Measurements from ENCODE around the gene BCL2L1.
A peak's percentile ranks its signal among the peaks of the same experiment; 100 is the strongest.

BCL2L1 gene

GRCh38 chr20:31722257-31723068 is at the start of gene BCL2L1:
Gene BCL2L1 (minus strand): TSS chr20:31722868. CDS start chr20:31722218, 650 bp downstream.
- TF ChIP-seq CTCF (conservative IDR thresholded peaks at IDR 0.05; ENCODE audit: low read depth, low read length), result peak; percentile 92
- DNase-seq (ENCODE audit: low read depth), result peak; percentile 66
- H3K4me3 ChIP-seq (ENCODE audit: low read length), result peak within 1 kb of the TSS; percentile 74

- H3K4me3 ChIP-seq (ENCODE audit: low read length), result no peak overlapping the region
- no peak for DNase-seq (ENCODE audit: low read depth)
- TF ChIP-seq CTCF (conservative IDR thresholded peaks at IDR 0.05; ENCODE audit: low read depth, low read length), result no peak
Measured at GRCh38 chr20:31770243-31770642, 47.6 kb upstream of the BCL2L1 start.

- H3K4me3 ChIP-seq (ENCODE audit: low read length), result no peak overlapping the region
- no peak for DNase-seq (ENCODE audit: low read depth)
- TF ChIP-seq CTCF (conservative IDR thresholded peaks at IDR 0.05; ENCODE audit: low read depth, low read length), result no peak
Measured at GRCh38 chr20:31769681-31770080, 47.0 kb upstream of the BCL2L1 start.

DNA sequence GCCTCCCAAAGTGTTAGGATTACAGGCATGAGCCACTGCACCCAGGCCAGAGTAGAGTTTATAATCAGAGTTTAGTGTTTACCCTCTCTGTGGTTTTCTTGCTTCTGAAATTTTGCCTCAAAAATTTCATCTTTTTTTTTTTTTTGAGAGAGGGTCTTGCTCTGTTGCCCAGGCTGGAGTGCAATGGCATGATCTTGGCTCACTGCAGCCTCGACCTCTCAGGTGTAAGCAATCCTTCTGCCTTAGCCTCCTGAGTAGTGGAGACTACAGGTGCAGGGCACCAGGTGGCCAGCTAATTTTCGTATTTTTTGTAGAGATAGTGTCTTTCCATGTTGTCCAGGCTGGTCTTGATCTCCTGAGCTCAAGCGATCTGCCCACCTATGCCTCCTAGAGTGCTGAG is 45.1 kb upstream of the BCL2L1 start:
- H3K4me3 ChIP-seq (ENCODE audit: low read length), result no peak overlapping the region
- DNase-seq (ENCODE audit: low read depth), result no peak
- TF ChIP-seq CTCF (conservative IDR thresholded peaks at IDR 0.05; ENCODE audit: low read depth, low read length), result no peak

DNA sequence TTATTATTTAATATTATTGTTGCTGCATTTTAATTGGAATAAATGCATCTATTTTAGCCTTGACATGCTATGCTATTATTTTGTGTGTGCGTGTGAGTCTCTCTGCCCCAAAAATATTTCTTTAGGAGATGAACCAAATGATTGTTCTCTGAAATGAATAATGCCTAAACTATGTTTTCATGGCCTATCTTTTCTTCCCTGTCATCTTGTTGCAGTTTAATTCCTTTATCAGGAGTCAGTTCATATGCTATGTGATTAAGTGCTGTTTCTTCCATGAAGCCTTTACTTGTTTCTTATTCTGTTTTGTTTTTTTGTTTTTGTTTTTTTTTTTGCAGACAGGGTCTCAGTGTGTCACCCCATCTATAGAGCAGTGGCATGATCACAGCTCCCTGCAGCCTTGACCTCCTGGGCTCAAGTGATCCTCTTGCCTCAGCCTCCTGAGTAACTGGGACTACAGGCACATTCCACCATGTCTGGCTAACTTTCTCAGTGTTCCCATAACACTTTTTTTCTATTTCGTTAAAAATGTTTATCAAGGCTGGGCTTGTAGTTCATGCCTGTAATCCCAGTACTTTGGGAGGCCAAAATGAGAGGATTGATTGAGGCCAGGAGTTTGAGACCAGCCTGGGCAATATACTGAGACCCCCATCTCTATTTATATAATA is 42.1 kb upstream of the BCL2L1 start:
- DNase-seq (ENCODE audit: low read depth), result no peak
- no peak for TF ChIP-seq CTCF (conservative IDR thresholded peaks at IDR 0.05; ENCODE audit: low read depth, low read length)
- no peak overlapping the region for H3K4me3 ChIP-seq (ENCODE audit: low read length)

GRCh38 chr20:31760519-31761240 is 38.0 kb upstream of the BCL2L1 start:
- no peak overlapping the region for H3K4me3 ChIP-seq (ENCODE audit: low read length)
- no peak for TF ChIP-seq CTCF (conservative IDR thresholded peaks at IDR 0.05; ENCODE audit: low read depth, low read length)
- no peak for DNase-seq (ENCODE audit: low read depth)

Data from retinal pigment epithelial cell (primary cell).